ENCODE data around the gene HLA-DQA1.
"Not testable (repeated sequence)": the region's sequence is repeated elsewhere in the genome, so short reads cannot be mapped to it uniquely, and the experiment has no call there.

HLA-DQA1 gene

DNA sequence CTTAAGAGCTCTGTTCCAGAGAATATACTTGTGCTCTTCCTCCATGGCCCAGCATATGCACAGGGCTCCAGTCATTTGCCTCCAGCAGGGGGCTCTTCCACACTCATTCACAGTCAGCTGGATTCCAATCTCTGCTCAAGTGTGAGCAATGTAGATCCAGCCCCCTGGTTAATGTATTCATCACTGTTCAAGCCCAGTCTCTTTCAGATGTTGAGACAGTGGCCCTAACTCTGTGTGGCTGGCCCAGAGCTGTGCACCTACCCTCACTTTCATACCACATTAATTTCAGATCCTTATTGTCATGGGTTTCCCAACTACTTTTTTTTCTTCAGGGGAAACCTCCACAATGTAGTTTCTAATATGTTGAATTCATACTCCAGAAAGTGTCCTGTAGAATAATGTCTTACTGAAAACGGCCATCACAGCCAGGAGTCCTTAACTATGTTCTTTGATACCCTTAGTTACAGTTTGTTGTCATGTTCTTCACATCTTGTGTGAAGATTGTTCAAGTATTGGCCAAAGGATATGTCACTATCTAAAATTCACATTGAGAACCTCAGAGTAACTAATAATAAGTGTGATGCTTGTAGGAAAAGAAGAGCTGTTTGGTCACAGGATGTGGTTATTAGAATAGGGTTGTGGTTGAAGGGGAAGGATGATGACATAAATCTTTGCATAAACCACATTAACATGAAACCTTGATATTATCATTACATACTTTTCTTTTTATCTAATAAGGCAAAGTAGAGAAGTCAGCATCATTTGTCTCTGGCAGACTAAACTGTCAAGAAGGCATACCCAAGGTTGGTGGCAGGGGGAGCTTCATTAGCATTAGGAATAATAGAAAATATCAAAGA, 14.4 kb upstream of the HLA-DQA1 start:
- peak; percentile 79 to 92 for DNase-seq

DNA sequence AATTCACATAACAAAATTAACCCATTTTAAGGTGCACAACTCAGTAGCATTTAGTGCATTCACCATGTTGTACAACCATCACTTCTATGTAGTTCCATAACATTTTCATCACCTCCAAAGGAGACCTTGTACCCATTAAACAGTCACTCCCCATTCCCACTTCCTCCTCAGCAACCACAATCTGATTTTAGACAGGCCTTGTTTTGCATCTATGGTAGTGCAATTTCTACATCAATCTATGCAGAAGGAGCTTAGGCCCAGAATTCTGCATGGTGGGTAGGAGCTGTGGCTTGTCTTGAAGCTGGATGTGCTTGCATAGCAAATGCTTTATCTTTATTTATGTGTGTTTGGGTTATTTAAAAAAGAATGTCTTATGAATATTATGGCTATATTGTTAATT, 13.5 kb upstream of the HLA-DQA1 start:
- DNase-seq: peak; percentile 60 to 73

DNA sequence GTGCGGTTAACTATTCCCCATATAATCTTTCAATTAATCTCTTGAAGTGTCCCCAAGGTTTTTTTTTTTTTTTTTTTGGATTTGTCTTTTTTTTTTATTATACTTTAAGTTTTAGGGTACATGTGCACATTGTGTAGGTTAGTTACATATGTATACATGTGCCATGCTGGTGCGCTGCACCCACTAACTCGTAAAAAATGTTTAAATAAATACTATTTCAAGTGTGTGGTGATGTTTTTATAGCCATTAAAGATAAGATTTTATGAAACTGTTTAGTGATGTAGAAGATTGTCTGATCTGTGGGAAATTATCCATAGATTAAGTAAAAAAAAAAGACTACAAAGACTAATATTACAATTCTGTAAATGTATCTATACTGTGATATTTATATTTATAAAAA, 12.6 kb upstream of the HLA-DQA1 start:
- no peak for DNase-seq

DNA sequence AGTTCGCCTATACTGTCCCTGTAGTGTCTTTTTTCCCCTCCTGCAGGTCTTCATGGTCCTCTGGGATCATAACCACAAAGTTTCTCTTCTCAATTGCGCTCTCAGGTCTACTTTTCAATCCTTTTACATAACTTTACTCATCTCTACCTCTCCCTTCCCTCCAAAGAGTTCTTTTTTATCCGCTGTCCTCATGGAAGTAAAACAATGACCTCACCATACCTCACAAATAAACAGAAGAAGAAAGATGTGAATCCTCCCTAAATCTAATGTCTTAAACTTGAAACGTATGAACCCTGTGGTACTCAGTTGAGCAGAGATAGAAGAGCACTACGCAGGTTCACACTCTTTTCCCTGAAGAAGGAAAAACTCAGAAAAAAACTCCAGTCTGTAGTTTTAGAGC, 12.1 kb upstream of the HLA-DQA1 start:
- no peak for DNase-seq

DNA sequence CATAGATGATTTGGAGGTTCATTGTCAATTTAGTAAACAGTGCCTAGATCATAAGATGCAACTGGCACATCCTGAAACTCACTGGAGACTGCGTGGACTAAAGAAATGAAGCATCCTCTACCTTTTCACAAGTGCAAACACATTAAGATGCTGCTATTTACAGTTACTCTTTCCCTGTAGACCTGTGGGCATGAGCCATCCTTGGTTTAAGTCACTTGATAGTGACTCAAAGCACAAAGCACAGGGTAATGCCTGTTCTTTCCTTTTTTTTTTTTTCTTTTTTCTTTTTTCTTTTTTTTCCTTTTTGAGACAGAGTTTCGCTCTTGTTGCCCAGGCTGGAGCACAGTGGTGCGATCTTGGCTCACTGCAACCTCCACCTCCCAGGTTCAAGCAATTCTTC, 10.0 kb upstream of the HLA-DQA1 start:
- peak in 1 of 2 donors; percentile 31 for DNase-seq

DNA sequence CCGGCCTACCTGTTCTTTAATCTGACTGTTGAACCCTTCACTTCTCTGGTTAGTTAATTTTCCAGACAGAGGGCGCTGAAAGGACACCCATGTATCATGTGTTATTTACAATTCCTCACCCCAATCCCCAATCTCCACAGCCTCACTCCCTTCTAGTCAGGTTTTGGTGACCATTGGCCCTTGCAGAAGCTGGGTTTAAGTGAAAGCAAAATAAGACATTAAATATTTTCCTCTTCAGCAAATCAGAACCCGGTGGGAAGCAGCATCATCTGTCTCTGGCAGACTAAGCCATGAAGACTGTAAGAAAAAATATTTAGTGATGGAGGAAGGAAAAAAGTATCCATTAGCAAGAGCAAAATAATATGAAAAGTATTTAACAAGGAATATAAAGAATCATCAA, 9.4 kb upstream of the HLA-DQA1 start:
- DNase-seq: peak; percentile 82 to 92

DNA sequence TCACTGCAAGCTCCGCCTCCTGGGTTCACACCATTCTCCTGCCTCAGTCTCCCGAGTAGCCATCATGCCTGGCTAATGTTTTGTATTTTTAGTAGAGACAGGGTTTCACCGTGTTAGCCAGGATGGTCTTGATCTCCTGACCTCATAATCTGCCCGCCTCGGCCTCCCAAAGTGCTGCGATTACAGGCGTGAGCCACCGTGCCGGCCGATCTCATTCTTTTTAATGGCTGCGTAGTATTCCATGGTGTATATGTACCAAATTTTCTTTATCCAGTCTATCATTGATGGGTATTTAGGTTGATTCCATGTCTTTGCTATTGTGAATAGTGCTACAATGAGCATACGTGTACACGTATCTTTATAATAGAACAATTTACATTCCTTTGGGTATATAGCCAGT, 7.4 kb upstream of the HLA-DQA1 start:
- not testable (repeated sequence) for DNase-seq

DNA sequence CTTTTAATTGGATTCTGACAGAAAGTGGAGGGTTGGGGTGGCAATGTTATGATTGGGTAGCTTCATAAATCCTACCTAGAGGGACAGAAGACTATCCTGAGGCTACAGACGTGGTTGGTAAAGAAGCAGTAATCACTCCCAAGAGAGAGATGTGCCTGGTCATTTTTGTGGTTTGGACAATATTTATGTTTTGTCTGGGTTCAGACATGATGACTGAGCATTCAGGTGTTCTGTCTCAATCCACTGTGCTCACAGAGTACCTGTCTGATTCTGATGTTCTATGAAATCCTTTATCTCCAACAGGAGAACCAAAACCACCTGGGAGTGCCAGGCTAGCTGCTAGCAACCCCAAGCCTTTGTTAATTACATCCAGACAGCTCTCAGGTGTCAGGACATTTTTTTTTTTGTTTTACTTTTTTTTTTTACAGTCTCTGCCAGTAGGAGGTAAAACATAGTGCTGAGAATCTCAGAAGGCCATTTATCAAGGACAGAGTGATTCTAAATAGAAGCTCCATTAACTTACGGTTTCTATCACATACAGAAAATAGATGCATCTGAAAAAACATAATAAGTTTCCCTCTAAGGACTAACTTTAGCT, 1.6 kb upstream of the HLA-DQA1 start:
- no peak for DNase-seq

DNA sequence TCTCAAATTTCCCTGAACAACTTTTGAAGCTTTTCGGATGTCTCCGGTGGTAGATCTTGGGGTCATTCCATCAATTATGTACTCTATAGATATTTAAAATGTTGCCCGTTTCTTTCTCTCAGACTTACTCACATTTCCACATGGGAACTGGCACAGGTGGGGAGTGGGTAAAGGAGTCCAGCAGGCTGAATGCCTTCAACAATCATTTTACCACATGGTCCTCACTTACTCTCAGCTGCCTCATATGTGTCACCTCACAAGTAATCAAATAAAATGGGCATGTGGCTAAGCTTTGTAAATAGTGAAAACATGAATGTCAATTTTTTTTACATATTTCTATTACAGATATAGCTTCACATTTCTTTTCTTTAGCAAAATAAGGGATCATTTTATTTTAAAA, 677 bp downstream of the HLA-DQA1 start:
- no peak for DNase-seq

DNA sequence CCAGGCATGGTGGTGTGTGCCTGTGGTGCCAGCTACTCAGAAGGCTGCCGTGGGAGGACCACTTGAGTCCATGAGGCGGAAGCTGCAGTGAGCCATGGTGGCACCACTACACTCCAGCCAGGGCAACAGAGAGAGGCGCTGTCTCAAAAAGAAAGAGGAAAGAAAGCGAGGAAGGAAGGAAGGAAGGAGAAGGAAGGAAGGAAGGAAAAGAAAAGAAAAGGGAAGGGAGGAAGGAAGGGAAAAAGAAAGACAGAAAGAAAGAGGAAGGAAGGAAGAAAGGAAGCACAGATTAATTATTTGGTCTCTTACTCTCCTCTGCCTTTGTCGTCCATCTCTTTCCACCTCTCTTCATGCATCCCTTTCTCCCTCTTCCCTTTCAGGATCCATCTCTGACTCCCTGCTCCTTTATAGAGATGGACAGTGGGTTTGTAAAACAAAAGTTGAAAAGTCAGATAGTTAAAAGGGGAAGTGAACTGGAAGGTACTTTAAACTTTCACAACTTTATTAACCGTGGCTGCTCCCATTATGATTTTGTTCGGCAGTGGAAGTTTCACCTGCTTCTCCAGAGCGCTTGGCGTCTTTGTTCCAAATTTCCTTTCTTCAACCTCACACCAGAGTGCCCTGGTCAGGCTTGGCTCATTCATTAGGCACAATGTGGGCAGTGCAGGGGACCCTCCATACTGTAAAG, 1.5 kb downstream of the HLA-DQA1 start:
- DNase-seq: peak in 1 of 2 donors; percentile 34

DNA sequence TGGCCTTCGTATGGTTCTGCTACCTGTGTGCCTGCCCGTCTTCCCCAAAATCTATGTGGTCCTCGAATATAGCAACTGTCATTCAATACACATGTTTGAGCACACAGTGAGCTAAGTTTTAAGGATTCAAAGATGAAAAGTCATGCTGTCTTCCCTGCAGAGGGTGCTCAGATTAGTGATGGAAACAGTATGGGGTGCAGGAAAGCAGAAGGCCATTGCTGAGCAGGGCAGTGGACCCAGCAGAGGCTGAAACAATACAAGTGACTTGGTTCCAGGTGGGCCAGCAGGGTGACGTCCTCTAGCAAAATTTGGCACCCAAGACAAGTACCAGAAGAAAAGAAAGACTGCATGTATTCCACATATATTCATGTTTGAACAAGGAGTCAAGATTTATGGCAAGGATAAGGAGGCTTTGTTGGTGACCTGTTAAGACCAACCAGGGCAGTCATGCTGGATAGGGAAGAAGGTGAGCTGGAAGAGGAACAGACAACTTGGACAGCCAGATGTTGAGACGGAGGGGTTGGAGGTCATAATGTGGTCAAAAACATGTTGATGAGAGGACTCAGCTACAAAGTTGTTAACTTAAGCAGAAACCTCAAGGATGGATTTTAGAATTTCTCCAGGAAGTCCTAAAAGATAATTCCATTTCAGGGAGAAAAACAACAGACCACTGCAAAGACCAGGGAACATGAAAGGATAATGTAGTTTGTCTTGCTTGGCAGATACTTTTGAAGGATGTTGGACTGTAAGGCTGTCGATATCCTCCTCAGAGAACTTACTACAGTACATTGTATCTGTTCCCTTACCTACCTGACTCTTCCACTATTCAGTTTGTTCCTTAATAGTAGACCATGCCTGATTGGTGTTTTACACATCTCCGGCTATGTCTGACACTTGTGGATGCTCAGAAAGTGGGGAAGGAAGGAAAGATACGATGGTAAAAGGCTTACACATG, 2.5 kb downstream of the HLA-DQA1 start:
- DNase-seq: no peak

DNA sequence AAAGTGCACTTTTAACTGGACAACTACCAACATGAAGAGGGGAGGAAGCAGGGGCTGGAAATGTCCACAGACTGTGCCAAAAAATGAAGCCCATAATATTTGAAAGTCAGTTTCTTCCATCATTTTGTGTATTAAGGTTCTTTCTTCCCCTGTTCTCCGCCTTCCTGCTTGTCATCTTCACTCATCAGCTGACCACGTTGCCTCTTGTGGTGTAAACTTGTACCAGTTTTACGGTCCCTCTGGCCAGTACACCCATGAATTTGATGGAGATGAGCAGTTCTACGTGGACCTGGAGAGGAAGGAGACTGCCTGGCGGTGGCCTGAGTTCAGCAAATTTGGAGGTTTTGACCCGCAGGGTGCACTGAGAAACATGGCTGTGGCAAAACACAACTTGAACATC, 3.9 kb downstream of the HLA-DQA1 start:
- DNase-seq: no peak

DNA sequence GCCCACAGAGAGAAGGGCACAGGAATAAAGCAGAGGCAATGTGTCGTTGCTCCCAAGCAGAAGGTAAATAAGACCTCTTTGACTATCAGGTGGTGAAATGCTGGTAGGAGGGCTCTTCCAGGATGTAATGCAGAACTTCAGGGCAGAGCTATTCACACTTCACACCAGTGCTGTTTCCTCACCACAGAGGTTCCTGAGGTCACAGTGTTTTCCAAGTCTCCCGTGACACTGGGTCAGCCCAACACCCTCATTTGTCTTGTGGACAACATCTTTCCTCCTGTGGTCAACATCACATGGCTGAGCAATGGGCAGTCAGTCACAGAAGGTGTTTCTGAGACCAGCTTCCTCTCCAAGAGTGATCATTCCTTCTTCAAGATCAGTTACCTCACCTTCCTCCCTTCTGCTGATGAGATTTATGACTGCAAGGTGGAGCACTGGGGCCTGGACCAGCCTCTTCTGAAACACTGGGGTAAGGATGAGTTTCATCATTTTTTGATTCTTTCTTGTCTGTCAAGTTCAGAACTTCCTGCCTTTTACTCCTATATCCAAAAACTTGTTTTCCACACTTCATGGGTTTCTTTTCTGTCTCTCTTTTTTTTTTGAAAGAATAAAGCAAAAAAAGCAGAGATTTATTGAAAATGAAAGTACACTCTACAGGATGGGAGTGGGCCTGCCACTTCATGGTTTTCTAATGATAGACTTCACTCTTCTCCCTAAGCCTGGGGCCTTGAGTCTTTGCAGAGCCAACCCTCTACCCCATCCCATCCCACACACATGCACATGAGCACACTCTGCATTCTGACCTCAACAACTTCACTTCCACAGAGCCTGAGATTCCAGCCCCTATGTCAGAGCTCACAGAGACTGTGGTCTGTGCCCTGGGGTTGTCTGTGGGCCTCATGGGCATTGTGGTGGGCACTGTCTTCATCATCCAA, 4.8 kb downstream of the HLA-DQA1 start:
- peak; percentile 71 to 92 for DNase-seq

DNA sequence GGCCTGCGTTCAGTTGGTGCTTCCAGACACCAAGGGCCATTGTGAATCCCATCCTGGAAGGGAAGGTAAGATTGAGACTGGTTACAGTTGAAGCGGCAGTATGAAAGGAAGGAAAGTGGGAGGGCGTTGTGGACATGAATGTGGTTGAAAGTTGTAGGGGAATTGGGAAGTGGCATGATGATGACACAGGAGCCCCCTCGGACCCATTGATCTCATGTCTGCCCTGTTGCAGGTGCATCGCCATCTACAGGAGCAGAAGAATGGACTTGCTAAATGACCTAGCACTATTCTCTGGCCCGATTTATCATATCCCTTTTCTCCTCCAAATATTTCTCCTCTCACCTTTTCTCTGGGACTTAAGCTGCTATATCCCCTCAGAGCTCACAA, 5.5 kb downstream of the HLA-DQA1 start:
- peak in 1 of 2 donors; percentile 39 for DNase-seq

DNA sequence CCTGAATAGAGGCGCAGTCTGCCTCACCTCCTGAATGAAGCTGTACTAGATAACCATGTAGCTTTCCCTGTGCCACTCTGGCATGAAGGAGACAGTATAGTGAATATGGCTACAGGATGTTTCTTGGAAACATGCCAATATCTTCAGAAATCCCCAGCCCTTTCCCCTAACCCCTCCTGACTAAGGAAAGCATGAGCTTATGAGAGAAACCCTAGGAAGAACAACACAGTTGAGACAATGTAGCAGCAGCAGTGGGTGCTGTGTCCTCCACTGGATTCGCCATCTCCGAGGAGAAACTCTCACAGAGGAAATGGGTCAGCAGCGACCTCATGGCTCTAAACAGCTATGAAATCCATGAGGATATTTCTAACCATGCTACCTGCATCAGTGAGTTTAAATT, 6.7 kb downstream of the HLA-DQA1 start:
- no peak for DNase-seq

DNA sequence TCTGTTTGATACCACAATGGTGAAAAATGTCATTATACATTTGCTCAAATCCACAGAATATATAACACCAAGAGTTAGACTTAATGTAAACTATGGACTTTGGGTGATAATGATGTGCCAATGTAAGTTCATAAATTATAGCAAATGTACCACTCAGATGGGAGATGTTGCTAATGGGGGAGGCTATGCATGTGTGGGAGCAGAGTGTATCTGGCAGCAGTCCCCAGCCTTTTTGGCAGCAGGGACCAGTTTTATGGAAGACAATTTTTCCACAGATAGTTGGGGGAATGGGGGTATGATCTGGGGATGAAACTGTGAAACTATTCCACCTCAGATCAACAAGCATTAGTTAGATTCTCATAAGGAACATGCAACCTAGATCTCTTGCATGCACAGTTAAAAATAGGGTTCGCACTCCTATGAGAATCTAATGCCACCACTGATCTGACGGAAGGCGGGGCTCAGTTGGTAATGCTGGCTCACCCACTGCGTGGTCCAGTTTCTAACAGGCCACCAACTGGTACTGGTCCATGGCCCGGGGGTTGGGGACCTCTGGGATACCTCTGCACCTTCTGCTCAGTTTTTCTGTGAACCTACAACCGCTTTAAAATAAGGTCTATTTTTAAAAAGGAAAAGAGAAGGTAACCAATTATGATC, 8.0 kb downstream of the HLA-DQA1 start:
- no peak for DNase-seq

DNA sequence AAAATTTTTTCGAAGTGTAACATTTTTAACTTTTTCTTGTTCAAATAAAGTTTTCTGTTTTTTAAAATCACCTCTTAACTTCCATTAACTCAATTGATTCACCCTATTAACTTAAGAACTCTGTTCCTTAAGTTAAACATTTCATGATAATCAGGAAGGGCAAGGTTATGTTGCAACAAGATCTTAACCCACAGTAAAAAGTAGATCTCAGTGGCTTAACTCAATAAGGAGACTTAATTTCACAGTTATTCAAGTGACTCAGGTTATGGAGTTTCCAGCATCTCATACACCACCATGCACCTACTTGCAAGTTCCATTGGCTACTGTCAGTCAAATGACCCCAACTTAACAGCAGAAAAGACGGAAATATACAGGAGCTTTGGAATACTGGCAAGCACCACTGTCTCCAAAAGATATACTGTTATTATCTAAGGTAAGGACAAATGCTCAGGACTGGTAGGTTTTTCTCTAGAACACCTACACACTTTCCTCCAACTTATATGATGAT, 18.1 kb downstream of the HLA-DQA1 start:
- peak in 1 of 2 donors; percentile 62 for DNase-seq

DNA sequence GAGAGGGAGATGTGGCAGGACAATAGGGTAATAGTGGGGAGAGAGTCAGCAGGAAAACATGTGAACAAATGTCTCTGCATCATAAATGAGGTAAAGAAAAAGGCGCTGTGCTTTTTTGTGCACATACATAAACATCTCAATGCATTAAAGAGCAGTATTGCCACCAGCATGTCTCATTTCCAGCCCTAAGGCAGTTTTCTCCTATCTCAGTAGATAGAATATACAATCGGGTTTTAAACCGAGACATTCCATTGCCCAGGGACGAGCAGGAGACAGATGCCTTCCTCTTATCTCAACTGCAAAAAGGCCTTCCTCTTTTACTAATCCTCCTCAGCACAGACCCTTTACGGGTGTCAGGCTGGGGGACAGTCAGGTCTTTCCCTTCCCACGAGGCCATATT, 20.1 kb downstream of the HLA-DQA1 start:
- not testable (repeated sequence) for DNase-seq

DNA sequence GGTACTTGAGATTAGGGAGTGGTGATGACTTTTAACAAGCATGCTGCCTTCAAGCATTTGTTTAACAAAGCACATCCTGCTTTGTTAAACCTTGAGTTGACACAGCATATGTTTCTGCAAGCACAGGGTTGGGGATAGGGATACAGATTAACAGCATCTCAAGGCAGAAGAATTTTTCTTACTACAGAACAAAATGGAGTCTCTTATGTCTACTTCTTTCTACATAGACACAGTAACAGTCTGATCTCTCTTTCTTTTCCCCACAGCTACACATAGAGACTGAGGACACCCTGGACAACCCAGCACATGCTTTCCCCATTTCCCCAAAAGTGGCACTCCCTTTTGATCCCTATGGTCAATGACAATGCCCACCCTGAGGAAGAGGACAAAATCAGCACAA, 20.6 kb downstream of the HLA-DQA1 start:
- DNase-seq: not testable (repeated sequence)

DNA sequence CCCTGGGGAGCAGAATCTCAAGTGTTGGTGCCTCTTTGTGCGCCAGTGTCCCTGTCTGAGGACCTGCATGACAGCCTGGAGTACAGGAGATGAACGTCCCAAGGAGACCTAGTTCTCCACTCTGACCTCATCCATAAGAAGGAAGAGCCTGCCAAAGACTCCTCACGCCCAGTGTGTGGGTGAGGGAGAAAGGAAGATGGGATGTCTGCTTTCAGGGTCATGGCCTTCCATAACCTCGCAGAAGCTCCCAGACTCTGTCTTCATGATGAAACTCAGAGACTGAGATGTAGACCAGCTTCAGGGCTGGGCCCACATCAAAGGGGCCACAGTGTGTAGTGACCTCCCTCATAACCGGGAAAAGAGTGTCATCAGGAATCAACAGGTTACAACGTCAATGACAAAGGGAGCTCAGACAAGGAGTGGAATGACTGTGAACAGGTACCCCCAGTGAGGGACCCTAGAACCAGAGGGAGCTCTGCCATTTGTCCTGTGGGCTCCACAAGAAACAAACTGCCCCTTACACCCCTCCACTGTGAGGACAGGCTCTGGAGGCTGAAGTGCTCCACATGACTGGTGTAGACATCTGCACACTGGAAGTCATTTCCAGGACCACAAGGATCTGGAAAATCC, 21.2 kb downstream of the HLA-DQA1 start:
- peak; percentile 82 to 85 for DNase-seq
